GM11168 (cell line): ENCODE data around the gene NEGR1.

Experiments
- in situ Hi-C: fragments of 300-500 bp; cut with MboI; formaldehyde crosslinking; loops from one replicate; pipeline ENCODE4 v1.12.0; 2022; ENCODE audit warnings: low sequenced_read_pairs; ENCODE audit not compliant: unreplicated experiment

The NEGR1 gene

DNA sequence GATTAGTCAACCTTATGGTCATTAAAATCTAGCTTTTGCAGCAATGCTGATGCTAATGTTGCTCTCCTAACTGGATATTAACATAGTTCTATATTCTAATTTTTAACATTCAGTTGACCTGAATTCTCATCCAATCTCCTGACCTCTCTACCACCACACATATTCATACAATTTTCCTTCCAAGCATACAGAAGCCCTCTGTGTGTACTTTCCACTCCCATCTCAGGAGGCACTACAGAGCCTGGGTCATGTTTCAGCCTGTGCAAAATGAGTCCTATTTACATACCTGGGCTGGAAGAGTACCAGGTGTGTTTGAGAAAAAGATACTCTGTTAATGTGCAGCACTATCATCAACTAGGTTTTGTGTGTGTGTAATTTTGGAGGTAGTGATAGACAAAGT, 486.3 kb downstream of the NEGR1 start:
- in situ Hi-C loops: no loop called here

DNA sequence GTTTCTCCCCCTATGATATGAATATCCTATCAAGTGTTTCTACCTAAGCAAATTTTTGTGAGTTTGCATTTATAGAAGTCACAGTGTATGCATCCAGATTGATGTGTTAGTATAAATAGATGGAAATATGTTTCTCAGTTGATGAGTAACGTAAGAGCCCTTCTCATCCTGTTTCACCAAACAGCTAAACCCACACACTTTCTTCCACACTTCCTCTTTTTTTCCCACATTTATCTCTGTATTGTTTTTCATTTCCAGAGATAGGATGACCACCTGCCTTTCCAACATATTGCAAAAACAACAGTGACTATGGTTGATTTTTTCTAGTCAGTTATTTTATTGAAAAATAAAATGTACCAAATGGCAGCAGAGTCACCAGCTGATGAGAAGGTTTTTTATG, 490.1 kb downstream of the NEGR1 start:
- in situ Hi-C loops: no loop called here

DNA sequence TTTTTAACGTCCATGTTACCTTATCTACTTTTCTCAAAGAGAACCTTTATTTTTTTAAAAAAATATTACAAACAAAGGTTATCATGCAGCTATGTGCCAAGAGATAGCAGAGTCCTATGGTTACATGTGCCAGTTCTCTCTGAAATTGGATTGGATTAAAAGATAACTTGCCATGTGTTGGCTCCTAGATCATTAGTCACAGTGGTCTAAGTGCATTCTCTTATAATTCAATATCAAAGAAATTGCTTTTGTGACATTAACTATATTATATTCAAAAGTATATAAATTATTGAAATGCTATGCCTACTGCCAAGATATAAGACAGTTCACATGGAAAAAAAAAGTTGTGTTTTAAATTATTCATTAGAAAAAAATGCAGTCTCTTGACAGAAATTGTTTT, 494.2 kb downstream of the NEGR1 start:
- in situ Hi-C loops: no loop called here

DNA sequence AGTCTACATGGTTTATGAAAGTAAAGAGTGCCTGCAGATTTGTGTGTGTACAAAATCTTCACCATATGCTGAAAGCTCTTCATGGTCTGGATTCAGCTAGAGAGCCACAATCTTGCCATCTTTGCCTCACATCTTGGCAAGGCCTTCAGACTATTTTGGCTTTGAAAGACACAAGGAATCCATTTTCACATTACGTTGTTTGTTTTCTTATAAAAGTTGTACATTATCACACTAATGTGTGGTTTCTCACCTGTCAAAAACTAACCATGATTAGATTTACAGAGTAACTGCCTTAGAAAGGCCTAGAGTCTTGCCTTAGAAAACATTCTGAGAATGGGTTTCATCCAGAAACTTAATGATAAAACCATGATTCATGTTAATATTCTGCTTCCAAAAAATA, 494.6 kb downstream of the NEGR1 start:
- in situ Hi-C loops: no loop called here

DNA sequence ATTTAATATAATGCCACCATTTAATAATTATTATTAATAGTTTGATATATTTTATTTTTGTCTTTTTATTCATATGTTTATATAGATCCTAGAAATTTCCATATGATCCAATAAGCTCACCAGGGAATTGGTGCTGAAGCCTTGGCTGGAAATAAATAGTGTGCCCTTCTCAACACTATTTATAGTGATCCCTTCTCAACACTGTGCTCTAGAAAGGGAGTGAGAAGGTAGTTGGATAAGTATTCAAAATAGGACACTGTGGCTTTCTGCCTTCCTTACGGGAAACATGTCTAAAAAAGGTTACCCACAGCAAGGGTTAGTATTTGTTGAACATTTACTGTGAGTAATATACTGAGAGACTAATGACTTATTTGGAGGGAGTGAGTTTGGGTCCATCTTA, 496.1 kb downstream of the NEGR1 start:
- in situ Hi-C loops: no loop called here

DNA sequence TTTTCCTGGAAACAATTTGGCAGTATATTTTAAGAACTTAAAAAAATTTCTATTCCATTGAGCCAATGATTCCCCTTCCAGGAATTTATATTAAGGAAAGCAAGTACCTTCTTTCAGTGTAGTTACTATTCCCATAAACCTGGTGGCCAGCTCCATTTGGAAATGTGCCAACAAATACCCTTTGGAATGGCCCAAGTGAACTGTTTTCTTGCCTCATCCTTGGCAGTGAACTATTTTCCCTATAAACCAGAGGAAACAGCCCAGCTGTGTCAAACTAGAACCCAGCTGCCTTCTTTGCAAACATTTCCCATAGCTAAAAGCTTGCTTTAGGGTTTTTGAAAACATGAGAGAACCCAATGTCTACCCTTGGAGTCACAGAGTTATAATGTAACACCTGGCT, 496.9 kb downstream of the NEGR1 start:
- in situ Hi-C loops: no loop called here

DNA sequence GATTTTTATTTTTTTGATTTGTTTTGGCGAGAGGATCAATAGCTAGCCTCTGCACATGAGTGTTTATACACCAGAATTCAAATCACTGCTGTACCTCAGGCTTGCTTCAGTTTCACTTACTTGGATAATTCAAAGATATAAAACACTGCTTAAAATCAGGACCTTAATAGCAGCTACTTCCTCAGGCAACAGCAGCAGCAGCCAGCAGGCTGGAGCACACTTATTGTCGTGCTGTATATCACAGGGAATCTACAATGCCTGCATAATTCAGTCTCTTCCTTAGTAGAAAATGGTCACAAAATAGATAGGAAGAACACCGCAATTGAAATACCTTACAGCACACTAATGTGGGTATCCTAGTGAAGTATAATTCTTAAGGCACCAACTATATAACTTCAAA, 497.3 kb downstream of the NEGR1 start:
- in situ Hi-C loops: no loop called here

DNA sequence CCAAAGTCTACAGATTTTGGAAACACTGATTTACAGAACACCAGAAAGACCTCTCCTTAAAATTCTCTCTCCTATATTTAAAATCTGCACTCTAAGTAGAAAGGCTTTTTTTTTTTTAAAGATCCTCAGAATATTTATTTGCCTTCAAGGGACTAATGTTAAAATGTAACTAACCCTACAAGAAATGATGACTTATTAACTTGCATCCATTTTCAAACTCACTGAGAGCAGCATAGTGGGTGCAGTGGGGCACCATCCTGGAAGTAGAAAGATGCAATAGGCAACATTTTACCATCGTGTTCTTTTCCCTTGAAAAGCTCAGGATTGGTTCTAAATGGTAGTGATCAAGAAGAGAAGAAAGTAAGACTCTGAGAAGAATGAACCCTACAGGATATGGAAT, 498.1 kb downstream of the NEGR1 start:
- in situ Hi-C loops: no loop called here

DNA sequence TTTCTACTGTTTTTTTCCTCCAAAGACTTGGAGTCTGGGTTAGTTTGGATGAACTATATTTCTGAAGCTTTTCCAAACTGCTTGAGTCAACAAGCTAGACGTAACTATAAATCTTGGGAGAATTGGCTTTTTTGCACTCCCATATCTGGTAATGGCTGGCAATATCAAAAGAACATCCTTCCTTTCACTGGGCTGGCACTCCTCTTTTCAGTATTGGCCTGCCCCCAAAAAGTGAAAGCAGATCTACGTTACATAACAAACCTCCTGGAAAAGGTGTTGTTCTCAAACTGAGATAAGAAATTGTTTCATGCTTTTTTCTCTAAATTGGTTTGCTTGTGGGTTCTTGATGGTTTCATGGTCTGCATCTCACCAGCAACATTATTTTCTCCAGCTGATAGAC, 499.3 kb downstream of the NEGR1 start:
- in situ Hi-C loops: no loop called here

DNA sequence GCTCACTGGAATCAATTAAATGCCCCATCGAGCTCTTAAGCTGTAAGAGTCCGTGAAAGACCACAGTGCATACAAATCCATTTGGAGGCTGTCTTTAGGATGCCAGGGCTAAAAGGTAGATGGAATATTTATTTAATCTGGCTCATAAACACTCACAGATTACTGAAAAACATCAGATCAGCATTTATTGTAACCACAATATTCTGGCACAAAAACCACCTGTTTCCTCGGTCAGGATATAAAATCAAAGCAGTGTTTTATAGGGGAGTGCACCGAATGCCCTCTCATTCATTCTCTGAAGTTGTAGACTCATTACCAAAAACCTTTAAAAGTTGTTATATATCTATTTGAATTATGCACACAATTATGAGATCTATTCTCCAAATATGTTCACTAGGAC, 500.9 kb downstream of the NEGR1 start:
- in situ Hi-C loops: no loop called here

DNA sequence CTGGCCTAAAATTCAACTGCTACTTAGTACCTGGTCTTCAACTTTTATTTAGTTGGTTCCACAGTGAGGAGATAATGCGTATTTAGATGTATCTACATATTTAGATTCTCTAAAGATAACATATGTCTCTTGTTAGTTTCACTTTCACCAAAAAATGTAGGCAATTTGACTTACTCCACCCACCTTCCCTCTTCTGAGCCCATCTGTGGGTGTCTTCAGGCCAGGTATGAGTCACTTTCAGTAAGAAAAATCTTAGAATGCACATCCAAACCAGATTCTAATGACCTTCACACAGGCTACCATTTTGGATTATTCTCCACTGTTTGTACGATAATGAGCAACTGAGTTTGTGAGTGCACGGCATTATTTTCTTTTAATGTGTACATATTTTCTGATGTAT, 501.7 kb downstream of the NEGR1 start:
- in situ Hi-C loops: no loop called here

DNA sequence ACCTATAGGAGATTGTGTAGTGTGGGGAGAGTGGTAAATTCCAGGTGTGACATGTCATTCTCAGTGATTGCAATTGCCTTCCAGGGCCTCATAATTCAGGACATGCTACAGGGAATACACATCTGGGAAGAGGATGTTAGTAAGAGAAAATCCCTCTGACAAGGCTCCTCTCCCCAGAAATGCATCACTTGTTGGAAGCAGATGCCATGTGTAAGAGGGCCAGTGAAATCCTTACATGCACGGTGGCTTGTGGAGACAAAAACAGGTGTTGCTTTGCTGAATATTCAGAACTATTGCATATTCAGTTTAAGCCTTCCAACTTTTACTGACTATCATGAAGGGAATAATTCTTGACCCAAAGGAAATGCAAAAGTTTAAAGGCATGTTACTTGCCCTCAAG, 503.4 kb downstream of the NEGR1 start:
- in situ Hi-C loops: no loop called here

DNA sequence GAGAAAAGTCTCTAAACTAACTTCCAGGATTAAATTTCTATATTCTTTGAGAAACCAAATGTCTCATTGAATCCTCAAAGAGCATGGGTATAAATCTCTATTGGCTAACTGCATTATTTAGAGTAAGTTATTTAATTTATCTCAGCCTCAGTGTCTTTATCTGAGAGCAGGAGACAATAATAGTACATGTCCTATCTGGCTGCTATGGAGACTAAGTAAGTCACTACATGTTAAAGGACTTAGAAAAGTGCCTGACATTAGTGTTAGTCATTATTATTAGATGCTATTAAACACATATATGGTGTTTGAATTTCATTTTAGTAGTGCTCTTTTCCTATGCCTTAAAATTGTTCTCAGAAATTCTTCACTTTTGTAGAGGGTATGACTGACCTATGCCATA, 505.2 kb downstream of the NEGR1 start:
- in situ Hi-C loops: no loop called here

DNA sequence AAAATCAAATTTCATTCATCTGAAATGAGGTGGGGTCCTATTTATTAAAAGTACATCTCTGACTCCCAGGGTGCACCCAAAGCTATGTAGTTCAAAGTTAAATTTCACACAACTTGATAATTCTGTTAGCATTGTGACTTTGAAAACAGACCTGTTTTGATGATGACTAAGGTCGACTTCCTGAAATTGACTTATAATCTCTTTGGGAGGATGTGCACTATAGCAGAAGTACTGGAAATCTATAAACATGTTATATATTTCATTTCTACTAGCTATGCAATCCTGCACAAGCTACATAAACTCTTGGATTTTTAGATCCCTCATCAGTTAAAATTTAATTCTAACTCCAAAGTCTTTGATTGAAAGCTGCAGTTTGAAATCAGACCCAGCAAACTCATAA, 507.6 kb downstream of the NEGR1 start:
- in situ Hi-C loops: no loop called here

DNA sequence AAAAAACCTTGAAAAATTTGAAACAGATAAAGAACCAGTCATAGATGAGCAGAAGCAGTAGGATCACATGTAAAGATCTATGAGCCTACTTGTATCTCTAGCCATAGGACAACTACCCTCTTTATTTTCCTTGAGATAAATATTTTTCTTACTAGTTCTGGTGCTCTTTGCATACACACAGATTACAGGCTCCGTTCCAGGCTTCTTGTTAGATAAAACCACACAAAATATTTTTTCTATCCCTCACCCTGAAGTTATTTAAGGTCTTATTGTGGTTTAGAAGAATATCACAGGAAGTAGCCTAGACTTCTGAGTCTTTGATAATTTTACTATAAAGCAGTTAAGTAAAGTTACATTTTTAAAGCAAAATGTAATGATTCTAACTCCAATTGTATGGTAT, 512.2 kb downstream of the NEGR1 start:
- in situ Hi-C loops: no loop called here

DNA sequence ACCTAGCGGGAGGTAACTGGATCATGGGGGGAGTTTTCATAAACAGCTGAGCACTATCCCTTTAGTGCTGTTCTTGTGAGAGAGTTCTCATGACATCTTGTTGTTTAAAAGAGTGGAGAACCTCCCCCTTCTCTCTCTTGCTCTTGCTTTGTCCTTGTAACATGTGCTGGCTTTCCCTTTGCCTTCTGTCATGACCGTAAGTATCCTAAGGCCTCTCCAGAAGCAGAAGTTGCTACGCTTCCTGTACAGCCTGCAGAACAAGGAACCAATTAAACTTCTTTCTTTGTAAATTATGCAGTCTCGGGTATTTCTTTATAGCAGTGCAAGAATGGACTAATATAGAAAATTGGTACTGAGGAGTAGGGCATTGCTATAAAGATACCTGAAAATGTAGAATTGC, 515.6 kb downstream of the NEGR1 start:
- in situ Hi-C loops: no loop called here

DNA sequence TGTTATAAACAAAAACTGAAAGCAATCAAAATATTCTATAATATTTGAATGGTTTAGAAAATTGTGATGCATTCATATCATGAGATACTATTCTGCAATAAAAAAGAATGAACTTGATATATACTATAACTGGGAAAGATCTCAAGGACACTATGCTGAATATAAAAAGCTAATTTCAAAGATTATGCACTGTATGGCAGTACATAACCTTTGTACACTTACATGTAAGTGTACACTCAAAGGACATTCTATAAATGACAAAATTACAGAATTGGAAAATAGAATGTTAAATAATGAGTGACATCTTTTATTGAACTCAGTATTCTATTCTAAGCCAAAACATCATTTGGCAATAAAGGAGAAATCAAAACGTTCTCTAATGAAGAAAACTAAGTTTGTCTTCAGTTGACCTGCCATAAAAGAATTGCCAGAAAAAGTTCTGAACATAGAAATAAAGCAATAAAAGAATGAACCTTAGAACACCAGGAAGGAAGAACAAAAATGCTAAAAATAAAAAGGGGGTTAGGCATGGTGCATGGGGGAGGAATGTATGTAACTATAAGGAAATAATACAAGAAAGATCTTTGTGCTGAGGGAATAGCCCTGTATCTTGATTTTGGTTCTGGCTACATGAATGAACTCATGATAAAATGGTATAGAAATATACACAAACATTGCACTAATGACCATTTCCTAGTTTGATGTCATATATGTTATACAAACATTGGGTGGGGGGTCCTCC, 519.7 kb downstream of the NEGR1 start:
- in situ Hi-C loops: no loop called here

DNA sequence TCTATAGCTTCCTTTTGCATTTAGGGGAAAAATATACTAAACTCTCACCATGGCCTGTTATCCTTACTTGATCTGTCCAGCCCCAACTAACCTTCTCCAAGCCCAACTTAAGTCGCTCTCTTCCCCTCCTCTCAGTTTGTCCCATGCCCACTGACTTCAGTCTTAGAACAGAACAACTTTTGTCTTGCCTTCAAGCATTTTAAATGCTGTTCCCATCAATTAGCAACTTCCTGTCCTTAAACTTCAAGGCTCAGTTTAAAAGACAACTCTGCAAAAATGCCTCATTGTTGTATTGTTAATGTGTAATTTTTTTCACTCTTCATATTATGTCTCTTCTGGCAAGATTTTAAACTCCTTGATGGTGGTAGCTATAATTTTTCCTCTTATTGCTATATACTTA, 526.9 kb downstream of the NEGR1 start:
- in situ Hi-C loops: no loop called here

DNA sequence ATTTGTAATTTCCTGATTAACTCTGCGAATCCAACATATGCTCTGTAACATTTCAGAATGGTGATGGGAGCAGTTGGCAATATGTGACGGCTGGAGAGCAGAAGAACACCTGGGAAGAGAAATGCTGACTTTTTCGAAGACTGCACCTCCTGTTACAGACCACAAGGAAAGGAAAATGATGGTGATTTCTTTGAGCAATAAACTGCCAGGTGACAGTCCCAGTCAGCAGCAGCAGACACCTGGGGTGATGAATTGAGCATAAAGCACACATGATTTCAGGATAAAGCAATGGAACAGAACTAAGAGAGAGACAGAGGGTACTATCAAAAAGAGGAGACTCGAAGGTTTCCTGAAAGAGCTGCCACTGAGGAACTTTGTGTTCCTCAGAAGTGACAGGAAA, 528.6 kb downstream of the NEGR1 start:
- in situ Hi-C loops: no loop called here

DNA sequence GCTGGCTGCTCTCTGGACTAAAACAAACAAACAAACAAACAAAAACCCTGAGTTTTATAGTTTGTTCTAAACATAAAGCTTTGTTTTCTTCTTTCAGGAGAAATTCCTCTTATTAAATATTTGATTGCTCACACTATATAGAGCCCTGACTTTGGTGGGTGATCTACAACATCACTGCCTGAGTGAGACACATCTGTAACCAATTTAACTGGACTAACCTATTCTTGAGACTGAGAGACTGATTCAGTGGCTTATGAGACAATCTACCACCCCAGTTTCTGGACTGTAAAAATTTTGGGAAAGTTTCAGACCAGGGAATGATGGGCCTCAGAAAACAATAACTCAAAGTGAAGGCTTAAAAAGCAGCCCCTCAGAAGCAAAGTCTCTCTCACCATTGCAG, 537.0 kb downstream of the NEGR1 start:
- in situ Hi-C loops: no loop called here

DNA sequence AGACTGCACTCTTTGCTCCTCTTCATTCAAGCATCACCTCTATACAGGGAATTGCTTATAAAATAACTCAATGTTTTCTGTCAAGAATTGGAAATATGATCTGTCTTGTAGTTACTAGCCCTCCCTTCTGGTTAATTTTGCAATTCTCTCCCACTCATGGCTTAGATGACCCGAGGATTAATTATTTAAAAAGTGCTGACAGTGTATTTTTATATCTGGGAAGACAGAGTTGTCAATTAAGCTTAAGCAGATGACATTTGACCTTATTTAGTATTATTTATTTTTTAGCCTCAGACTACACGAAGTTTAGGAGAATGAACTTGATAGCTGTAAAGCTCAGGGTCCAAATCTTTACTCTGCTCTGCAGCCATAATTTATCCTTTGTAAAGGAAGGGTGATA, 538.5 kb downstream of the NEGR1 start:
- in situ Hi-C loops: no loop called here

DNA sequence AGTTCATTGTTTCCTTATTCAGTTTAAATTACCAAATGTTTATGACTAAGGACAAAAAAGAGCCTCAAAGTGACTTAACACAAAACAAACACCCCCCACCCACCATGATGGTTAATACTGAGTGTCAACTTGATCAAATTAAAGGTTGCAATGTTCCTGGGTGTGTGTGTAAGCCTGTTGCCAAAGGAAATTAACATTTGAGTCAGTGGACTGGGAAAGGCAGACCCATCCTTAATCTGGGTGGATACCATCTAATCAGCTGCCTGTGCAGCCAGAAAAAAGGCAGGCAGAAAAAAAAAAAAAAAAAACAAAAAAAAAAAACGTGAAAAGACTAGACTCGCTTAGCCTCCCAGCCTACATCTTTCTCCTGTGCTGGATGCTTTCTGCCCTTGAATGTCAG, 543.4 kb downstream of the NEGR1 start:
- in situ Hi-C loops: no loop called here

DNA sequence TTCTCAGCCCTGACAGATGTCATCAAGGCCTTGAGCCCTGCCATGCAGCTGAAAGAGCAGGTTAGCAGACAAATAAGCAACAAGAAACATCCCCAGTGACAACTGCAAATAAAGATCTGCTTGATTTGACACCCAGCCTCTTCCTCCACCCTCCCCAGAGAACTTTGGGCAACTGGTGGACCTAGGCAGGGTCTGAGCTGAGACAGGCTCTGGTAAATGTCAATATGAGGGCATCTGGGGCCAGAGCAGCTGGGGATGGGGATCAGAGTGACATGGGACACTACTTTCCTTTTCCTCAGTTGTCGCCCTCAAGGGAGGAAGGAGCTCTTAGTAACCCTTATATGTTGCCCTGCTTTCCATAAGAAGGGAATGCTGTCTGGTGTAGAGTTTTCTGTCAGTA, 544.1 kb downstream of the NEGR1 start:
- in situ Hi-C loops: no loop called here
